Measurements from ENCODE around the gene MEGF11. TPM values are rescaled to one million over a fixed set of nuclear protein-coding genes. Genes with fewer than 3 reads are reported as not detected.

The MEGF11 gene
- total RNA-seq, 3 donors from 2014 or later, result not detected

DNA sequence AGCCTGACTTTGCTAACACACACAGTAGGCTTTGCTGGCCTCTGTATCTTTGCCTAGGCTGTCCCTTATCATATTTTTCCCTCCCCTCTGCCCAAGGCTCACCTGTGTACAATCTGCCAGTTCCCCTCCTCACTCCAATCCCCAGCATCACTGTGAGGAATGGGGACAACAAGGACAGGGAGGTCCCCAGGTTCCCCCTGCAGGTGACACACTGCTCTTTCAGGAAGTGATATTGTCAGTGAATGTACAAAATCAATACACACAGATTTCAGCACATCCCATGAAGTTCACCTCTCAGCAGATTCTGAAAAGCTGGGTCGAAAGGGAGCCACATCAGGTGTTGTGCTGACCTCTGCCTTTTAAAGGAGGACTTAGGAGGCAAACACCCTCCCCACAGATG lies 206.8 kb downstream of the MEGF11 start:
- H3K4me1 ChIP-seq, result no peaks in the 10 kb centered on the region

DNA sequence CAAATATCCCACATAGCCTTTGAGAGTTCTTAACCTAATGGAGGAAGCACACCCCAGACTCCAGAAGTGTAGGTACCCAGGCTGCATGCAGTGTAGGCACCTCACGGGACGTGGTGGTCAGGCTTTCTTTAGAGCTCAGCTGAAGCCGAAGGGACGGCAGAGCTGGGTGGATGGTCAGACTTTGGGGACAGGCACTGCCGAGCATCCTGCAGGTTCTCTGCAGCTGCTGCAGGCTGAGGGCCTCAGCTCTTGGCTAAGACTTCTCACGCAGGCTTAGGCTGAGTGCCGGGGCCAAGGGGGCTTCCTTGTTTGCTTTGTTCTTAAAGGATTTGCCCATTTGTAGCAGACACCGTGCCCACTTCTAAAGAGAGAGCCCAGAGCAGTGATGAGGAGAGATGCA lies 207.2 kb downstream of the MEGF11 start:
- intact Hi-C loops (cut with DNase I; ENCODE audit: low total_unique reads), result no loop called here

More for the DNA sequence above, 206.8 kb downstream of the MEGF11 start:
- H3K9me3 ChIP-seq, result no peaks in the 10 kb centered on the region
- no peak for DNase-seq (ENCODE audit: low spot score in 2 of 2)
- TF ChIP-seq POLR2A (IDR thresholded peaks at IDR 0.05) (no peak), POLR2AphosphoS5 (IDR thresholded peaks at IDR 0.05) (no peak)
- TF ChIP-seq, protein P1, sequence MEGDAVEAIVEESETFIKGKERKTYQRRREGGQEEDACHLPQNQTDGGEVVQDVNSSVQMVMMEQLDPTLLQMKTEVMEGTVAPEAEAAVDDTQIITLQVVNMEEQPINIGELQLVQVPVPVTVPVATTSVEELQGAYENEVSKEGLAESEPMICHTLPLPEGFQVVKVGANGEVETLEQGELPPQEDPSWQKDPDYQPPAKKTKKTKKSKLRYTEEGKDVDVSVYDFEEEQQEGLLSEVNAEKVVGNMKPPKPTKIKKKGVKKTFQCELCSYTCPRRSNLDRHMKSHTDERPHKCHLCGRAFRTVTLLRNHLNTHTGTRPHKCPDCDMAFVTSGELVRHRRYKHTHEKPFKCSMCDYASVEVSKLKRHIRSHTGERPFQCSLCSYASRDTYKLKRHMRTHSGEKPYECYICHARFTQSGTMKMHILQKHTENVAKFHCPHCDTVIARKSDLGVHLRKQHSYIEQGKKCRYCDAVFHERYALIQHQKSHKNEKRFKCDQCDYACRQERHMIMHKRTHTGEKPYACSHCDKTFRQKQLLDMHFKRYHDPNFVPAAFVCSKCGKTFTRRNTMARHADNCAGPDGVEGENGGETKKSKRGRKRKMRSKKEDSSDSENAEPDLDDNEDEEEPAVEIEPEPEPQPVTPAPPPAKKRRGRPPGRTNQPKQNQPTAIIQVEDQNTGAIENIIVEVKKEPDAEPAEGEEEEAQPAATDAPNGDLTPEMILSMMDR (IDR thresholded peaks at IDR 0.05), result no peak
- no peak overlapping the region for H3K27ac ChIP-seq
- H3K4me3 ChIP-seq, result no peak overlapping the region
- H3K36me3 ChIP-seq, result no peaks in the 10 kb centered on the region
- H3K27me3 ChIP-seq, result no peaks in the 10 kb centered on the region
- intact Hi-C loops (cut with DNase I; ENCODE audit: low total_unique reads), result no loop called here

DNA sequence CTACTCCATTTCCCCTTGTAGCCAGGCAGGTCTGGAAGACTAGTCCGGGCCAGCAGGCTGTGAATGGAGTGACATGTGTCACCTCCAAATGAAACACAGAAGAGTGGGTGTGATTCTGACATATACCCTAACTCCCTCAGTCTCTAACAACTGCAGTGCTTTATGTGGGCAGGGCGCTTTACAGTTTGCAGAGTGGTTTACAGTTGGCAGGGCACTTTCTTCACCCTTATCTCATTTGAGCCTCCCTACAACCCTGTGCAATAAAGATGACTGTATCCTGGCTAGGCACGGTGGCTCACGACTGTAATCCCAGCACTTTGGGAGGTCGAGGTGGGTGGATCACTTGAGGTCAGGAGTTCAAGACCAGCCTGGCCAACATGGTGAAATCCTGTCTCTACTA lies 208.0 kb downstream of the MEGF11 start:
- no peak for DNase-seq (ENCODE audit: low spot score in 2 of 2)
- intact Hi-C loops (cut with DNase I; ENCODE audit: low total_unique reads), result no loop called here
- Histone ChIP-seq H3K9me3 (no peaks in the 10 kb centered on the region), H3K36me3 (no peaks in the 10 kb centered on the region), H3K27me3 (no peaks in the 10 kb centered on the region), H3K4me3 (no peak overlapping the region), H3K27ac (no peak overlapping the region), H3K4me1 (no peaks in the 10 kb centered on the region)
- TF ChIP-seq POLR2AphosphoS5 (IDR thresholded peaks at IDR 0.05) (no peak), POLR2A (IDR thresholded peaks at IDR 0.05) (no peak)
- TF ChIP-seq, protein P1 (IDR thresholded peaks at IDR 0.05), result no peak

More for the DNA sequence above, 207.2 kb downstream of the MEGF11 start:
- no peaks in the 10 kb centered on the region for H3K36me3 ChIP-seq
- no peak for DNase-seq (ENCODE audit: low spot score in 2 of 2)
- H3K4me1 ChIP-seq, result no peaks in the 10 kb centered on the region
- no peak overlapping the region for H3K4me3 ChIP-seq
- H3K27me3 ChIP-seq, result no peaks in the 10 kb centered on the region
- H3K27ac ChIP-seq, result no peak overlapping the region
- no peaks in the 10 kb centered on the region for H3K9me3 ChIP-seq
- TF ChIP-seq, protein P1 (IDR thresholded peaks at IDR 0.05), result no peak
- TF ChIP-seq POLR2A (IDR thresholded peaks at IDR 0.05), result no peak
- TF ChIP-seq POLR2AphosphoS5 (IDR thresholded peaks at IDR 0.05), result no peak

DNA sequence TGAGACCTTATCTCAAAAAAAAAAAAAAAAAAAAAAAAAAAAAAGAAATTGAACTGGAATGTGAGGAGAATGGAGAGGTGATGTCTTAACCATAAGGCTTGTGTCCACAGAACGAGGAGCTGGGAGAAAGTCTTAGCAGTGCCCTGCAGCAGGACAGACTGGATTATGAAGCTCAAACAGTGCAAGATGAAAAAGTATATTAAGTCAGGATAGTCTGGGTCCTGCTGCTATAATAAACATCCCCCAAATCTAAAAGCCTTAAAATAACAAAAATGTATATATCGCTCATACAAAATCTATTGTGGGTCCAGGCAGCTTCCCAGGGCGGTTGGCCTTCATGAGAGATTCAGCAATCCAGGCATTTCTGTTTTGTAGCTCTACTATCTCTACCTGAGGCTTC lies 208.7 kb downstream of the MEGF11 start:
- TF ChIP-seq, protein P1 (IDR thresholded peaks at IDR 0.05), result no peak
- TF ChIP-seq POLR2AphosphoS5 (IDR thresholded peaks at IDR 0.05) (no peak), POLR2A (IDR thresholded peaks at IDR 0.05) (no peak)
- no peak for DNase-seq (ENCODE audit: low spot score in 2 of 2)
- H3K27me3 ChIP-seq, result no peaks in the 10 kb centered on the region
- intact Hi-C loops (cut with DNase I; ENCODE audit: low total_unique reads), result no loop called here
- H3K36me3 ChIP-seq, result no peaks in the 10 kb centered on the region
- H3K9me3 ChIP-seq, result no peaks in the 10 kb centered on the region
- H3K4me3 ChIP-seq, result no peak overlapping the region
- no peaks in the 10 kb centered on the region for H3K4me1 ChIP-seq
- no peak overlapping the region for H3K27ac ChIP-seq

DNA sequence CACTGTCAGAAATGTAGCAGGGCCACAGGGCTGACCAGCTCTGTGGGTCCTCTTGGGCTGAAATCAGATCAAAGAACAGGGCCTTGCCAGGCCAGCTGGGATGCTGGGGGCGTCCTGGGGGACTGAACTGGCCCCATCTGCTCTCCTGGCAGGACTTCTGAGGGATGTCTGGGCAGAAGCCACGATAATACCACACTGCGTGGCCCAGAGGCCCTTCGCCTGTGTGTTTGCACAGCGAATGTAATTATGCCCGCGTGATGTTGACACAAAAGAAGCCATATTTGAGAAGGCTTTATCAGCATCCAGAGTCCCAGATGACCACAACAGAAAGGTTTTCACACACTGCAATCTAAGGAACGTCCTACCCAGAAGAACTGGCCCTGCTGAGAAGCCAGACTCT lies 210.3 kb downstream of the MEGF11 start:
- H3K4me3 ChIP-seq, result no peak overlapping the region
- H3K9me3 ChIP-seq, result no peaks in the 10 kb centered on the region
- no peaks in the 10 kb centered on the region for H3K4me1 ChIP-seq
- no peak for DNase-seq (ENCODE audit: low spot score in 2 of 2)
- no peak overlapping the region for H3K27ac ChIP-seq
- intact Hi-C loops (cut with DNase I; ENCODE audit: low total_unique reads), result no loop called here
- no peaks in the 10 kb centered on the region for H3K36me3 ChIP-seq
- TF ChIP-seq POLR2AphosphoS5 (IDR thresholded peaks at IDR 0.05) (no peak), POLR2A (IDR thresholded peaks at IDR 0.05) (no peak)
- TF ChIP-seq, protein P1 (IDR thresholded peaks at IDR 0.05), result no peak
- H3K27me3 ChIP-seq, result peaks cover 0 to 4% of the 10 kb centered on the region in 2 donors

All from breast epithelium (tissue), 4 donors.